Measurements from ENCODE around the gene SLC6A13.

SLC6A13 gene

GRCh38 chr12:221736-222135 lies 40.9 kb downstream of the SLC6A13 start:
- TF ChIP-seq, protein P1, sequence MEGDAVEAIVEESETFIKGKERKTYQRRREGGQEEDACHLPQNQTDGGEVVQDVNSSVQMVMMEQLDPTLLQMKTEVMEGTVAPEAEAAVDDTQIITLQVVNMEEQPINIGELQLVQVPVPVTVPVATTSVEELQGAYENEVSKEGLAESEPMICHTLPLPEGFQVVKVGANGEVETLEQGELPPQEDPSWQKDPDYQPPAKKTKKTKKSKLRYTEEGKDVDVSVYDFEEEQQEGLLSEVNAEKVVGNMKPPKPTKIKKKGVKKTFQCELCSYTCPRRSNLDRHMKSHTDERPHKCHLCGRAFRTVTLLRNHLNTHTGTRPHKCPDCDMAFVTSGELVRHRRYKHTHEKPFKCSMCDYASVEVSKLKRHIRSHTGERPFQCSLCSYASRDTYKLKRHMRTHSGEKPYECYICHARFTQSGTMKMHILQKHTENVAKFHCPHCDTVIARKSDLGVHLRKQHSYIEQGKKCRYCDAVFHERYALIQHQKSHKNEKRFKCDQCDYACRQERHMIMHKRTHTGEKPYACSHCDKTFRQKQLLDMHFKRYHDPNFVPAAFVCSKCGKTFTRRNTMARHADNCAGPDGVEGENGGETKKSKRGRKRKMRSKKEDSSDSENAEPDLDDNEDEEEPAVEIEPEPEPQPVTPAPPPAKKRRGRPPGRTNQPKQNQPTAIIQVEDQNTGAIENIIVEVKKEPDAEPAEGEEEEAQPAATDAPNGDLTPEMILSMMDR (IDR thresholded peaks at IDR 0.05; ENCODE audit: poor library complexity, severe bottlenecking), result no peak
- no peak overlapping the region for H3K27ac ChIP-seq (ENCODE audit: poor library complexity, severe bottlenecking)
- DNase-seq (ENCODE audit: low spot score) (no peak), ATAC-seq (ENCODE audit: low read depth) (no peak)
- no peak overlapping the region for H3K4me3 ChIP-seq (ENCODE audit: severe bottlenecking)
- H3K27me3 ChIP-seq (ENCODE audit: insufficient read depth, poor library complexity, severe bottlenecking), result no peaks in the 10 kb centered on the region
- no peaks in the 10 kb centered on the region for H3K9me3 ChIP-seq (ENCODE audit: severe bottlenecking)
- H3K36me3 ChIP-seq (ENCODE audit: low read depth), result no peaks in the 10 kb centered on the region
- H3K4me1 ChIP-seq (ENCODE audit: insufficient read depth, poor library complexity, severe bottlenecking), result no peaks in the 10 kb centered on the region

GRCh38 chr12:220946-221550 lies 41.6 kb downstream of the SLC6A13 start:
- H3K9me3 ChIP-seq (ENCODE audit: severe bottlenecking), result no peaks in the 10 kb centered on the region
- H3K4me3 ChIP-seq (ENCODE audit: severe bottlenecking), result no peak overlapping the region
- no peaks in the 10 kb centered on the region for H3K4me1 ChIP-seq (ENCODE audit: insufficient read depth, poor library complexity, severe bottlenecking)
- H3K27ac ChIP-seq (ENCODE audit: poor library complexity, severe bottlenecking), result no peak overlapping the region
- no peak for ATAC-seq (ENCODE audit: low read depth)
- DNase-seq (ENCODE audit: low spot score), result no peak
- H3K27me3 ChIP-seq (ENCODE audit: insufficient read depth, poor library complexity, severe bottlenecking), result no peaks in the 10 kb centered on the region
- TF ChIP-seq, protein P1 (IDR thresholded peaks at IDR 0.05; ENCODE audit: poor library complexity, severe bottlenecking), result no peak
- no peaks in the 10 kb centered on the region for H3K36me3 ChIP-seq (ENCODE audit: low read depth)

GRCh38 chr12:220491-220890 lies 42.1 kb downstream of the SLC6A13 start:
- H3K9me3 ChIP-seq (ENCODE audit: severe bottlenecking), result no peaks in the 10 kb centered on the region
- ATAC-seq (ENCODE audit: low read depth) (no peak), DNase-seq (ENCODE audit: low spot score) (no peak)
- H3K27me3 ChIP-seq (ENCODE audit: insufficient read depth, poor library complexity, severe bottlenecking), result no peaks in the 10 kb centered on the region
- H3K4me1 ChIP-seq (ENCODE audit: insufficient read depth, poor library complexity, severe bottlenecking), result no peaks in the 10 kb centered on the region
- TF ChIP-seq, protein P1 (IDR thresholded peaks at IDR 0.05; ENCODE audit: poor library complexity, severe bottlenecking), result no peak
- no peak overlapping the region for H3K27ac ChIP-seq (ENCODE audit: poor library complexity, severe bottlenecking)
- H3K4me3 ChIP-seq (ENCODE audit: severe bottlenecking), result no peak overlapping the region
- no peaks in the 10 kb centered on the region for H3K36me3 ChIP-seq (ENCODE audit: low read depth)

- Histone ChIP-seq H3K9me3 (ENCODE audit: severe bottlenecking) (no peaks in the 10 kb centered on the region), H3K27ac (ENCODE audit: poor library complexity, severe bottlenecking) (no peak overlapping the region), H3K4me1 (ENCODE audit: insufficient read depth, poor library complexity, severe bottlenecking) (no peaks in the 10 kb centered on the region), H3K27me3 (ENCODE audit: insufficient read depth, poor library complexity, severe bottlenecking) (no peaks in the 10 kb centered on the region), H3K36me3 (ENCODE audit: low read depth) (no peaks in the 10 kb centered on the region), H3K4me3 (ENCODE audit: severe bottlenecking) (no peak overlapping the region)
- ATAC-seq (ENCODE audit: low read depth) (peak; percentile 72), DNase-seq (ENCODE audit: low spot score) (no peak)
- TF ChIP-seq, protein P1 (IDR thresholded peaks at IDR 0.05; ENCODE audit: poor library complexity, severe bottlenecking), result peak; percentile 29
Measured at GRCh38 chr12:219891-220352, 42.7 kb downstream of the SLC6A13 start.

Data from RWPE2 (cell line).